Naive B cell (primary cell): ENCODE results near the gene LLCFC1. TPM values are rescaled to one million over a fixed set of nuclear protein-coding genes. Genes with fewer than 3 reads are reported as not detected.

Experiments used
- ATAC-seq, 2 donors: fragments of 150-1000 bp; cut with Tn5 transposase; 2 replicates each; pipeline ENCODE4 v1.10.0; 2021; ENCODE audit warnings: low read depth in 2 of 2, mild to moderate bottlenecking in 2 of 2, moderate library complexity in 2 of 2
- DNase-seq: peaks from one replicate; pipeline ENCODE4 v3.0.0; 2022
- H3K27ac Mint-ChIP-seq, 6 donors: one replicate each; pipeline ENCODE4 v1.8.0; 2020 to 2022; ENCODE audit warnings: mild to moderate bottlenecking in 6 of 6, mixed read lengths in 6 of 6, moderate library complexity in 5 of 6, inconsistent platforms in 2 of 6
- H3K27me3 Mint-ChIP-seq, 3 donors: one replicate each; pipeline ENCODE4 v1.8.0; 2021 to 2022; ENCODE audit warnings: mixed read lengths in 3 of 3, mild to moderate bottlenecking in 1 of 3
- H3K36me3 Mint-ChIP-seq, 2 donors: one replicate each; pipeline ENCODE4 v1.8.0; 2020 to 2022; ENCODE audit warnings: mixed read lengths in 2 of 2, inconsistent platforms in 1 of 2, mild to moderate bottlenecking in 1 of 2
- H3K4me1 Mint-ChIP-seq, 3 donors: one replicate each; pipeline ENCODE4 v1.8.0; 2020 to 2022; ENCODE audit warnings: mixed read lengths in 3 of 3, inconsistent platforms in 1 of 3, mild to moderate bottlenecking in 1 of 3, moderate library complexity in 1 of 3
- H3K4me3 Mint-ChIP-seq, 8 donors: one replicate each; pipeline ENCODE4 v1.8.0; 2020 to 2022; ENCODE audit warnings: mild to moderate bottlenecking in 8 of 8, mixed read lengths in 8 of 8, moderate library complexity in 8 of 8, inconsistent platforms in 2 of 8
- H3K9me3 Mint-ChIP-seq, 7 donors: one replicate each; pipeline ENCODE4 v1.8.0; 2020 to 2022; ENCODE audit warnings: mixed read lengths in 7 of 7, mild to moderate bottlenecking in 5 of 7, inconsistent platforms in 2 of 7, moderate library complexity in 1 of 7
- polyA plus RNA-seq, 6 donors: library from polyadenylated mRNA; unstranded; fragments of 300-500 nt; fragmentation: Illumina TruSeq; gene quantifications; one replicate each; pipeline ENCODE4 v1.2.3, GENCODE V29; 2021; ENCODE audit warnings: low read depth in 6 of 6

The LLCFC1 gene
- polyA plus RNA-seq, 6 donors from 2014 or later: not detected

GRCh38 chr7:142899661-142900060, 39.6 kb upstream of the LLCFC1 start:
- Mint-ChIP-seq H3K4me3 (no peak overlapping the region), H3K27me3 (peaks cover 30 to 37% (median 35%) of the 10 kb centered on the region in 3 donors), H3K27ac (peak overlapping the region in 1 of 6 donors; percentile 59), H3K4me1 (no peaks in the 10 kb centered on the region), H3K36me3 (peaks cover 0 to 3% of the 10 kb centered on the region in 2 donors), H3K9me3 (peaks cover 0 to 16% (median 4%) of the 10 kb centered on the region in 7 donors)
- ATAC-seq: no peak
- DNase-seq: no peak

- H3K4me3 Mint-ChIP-seq: no peak overlapping the region
- H3K9me3 Mint-ChIP-seq: peaks cover 0 to 24% (median 5%) of the 10 kb centered on the region in 7 donors
- H3K4me1 Mint-ChIP-seq: no peaks in the 10 kb centered on the region
- peaks cover 0 to 3% of the 10 kb centered on the region in 2 donors for H3K36me3 Mint-ChIP-seq
- H3K27ac Mint-ChIP-seq: no peak overlapping the region
- DNase-seq (no peak), ATAC-seq (no peak)
- H3K27me3 Mint-ChIP-seq: peaks cover 22 to 35% (median 35%) of the 10 kb centered on the region in 3 donors
Measured at GRCh38 chr7:142901426-142902259, 37.6 kb upstream of the LLCFC1 start.

DNA sequence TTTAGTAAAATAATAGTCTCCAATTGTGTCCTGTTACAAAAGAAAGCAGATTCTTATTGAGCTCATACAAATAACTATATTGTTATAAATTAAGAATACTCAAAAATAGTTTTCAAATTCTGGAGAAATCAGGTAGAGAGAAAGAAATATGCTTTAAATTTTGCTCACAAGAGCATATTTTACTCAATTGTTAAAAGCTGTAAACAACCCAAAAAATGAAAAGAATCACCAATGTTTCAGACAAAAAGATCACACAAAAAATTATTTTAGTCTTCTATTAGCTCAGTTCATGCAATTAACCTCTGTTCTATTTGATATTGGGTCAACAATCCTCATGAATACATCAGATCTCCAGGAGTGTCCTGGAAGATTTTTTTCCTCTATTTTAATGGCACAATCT, 35.2 kb upstream of the LLCFC1 start:
- Mint-ChIP-seq H3K4me1 (no peaks in the 10 kb centered on the region), H3K27ac (no peak overlapping the region), H3K4me3 (no peak overlapping the region), H3K9me3 (peaks cover 0 to 24% (median 5%) of the 10 kb centered on the region in 7 donors), H3K36me3 (peaks cover 0 to 3% of the 10 kb centered on the region in 2 donors), H3K27me3 (peaks cover 11 to 32% (median 29%) of the 10 kb centered on the region in 3 donors)
- DNase-seq: no peak
- ATAC-seq: no peak

DNA sequence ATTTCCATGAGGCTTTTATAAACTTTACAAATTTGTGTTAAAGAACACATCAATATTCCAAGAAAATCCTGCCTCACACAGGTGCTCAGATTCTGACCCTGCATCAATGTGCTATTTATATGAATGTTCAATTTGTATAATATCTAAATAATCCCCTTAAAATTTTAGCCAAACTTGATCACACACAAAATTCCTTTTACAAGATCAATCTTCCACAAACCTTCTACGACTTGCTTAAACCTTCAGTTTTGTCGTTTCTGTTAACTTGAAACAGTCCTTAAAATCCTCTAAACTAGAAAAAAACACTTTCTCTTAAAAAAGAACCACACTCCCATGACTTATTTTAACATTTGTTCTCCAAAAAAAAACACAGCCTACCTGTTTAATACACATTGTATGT, 33.5 kb upstream of the LLCFC1 start:
- H3K36me3 Mint-ChIP-seq: peaks cover 0 to 3% of the 10 kb centered on the region in 2 donors
- no peak overlapping the region for H3K4me3 Mint-ChIP-seq
- peak overlapping the region in 1 of 6 donors; percentile 58 for H3K27ac Mint-ChIP-seq
- ATAC-seq: no peak
- no peak for DNase-seq
- H3K4me1 Mint-ChIP-seq: no peaks in the 10 kb centered on the region
- peaks cover 0 to 24% (median 5%) of the 10 kb centered on the region in 7 donors for H3K9me3 Mint-ChIP-seq
- peaks cover 6 to 31% (median 26%) of the 10 kb centered on the region in 3 donors for H3K27me3 Mint-ChIP-seq

DNA sequence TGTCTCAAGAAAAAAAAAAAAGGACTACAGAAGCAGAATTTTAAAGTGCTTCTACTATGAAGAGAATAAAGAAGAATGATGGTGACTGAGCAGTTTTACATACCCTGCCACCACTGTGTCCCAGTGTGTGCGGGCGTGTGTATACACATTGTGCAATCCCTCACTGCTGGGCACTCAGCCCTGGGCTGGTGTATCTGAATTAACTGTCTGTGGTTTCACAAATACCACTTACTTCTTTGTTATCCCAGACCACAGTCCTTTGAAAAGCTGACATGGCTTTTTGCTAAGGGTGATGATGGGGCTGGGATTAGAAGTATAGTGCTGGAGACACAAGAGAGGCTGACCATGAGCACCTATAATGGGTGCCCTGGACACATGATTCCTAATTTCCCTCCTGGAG, 32.6 kb upstream of the LLCFC1 start:
- H3K4me1 Mint-ChIP-seq: no peaks in the 10 kb centered on the region

GRCh38 chr7:142908290-142908689, 31.0 kb upstream of the LLCFC1 start:
- Mint-ChIP-seq H3K27ac (no peak overlapping the region), H3K4me1 (no peaks in the 10 kb centered on the region), H3K27me3 (peaks cover 18 to 47% (median 43%) of the 10 kb centered on the region in 3 donors), H3K4me3 (no peak overlapping the region), H3K9me3 (peaks cover 0 to 18% (median 3%) of the 10 kb centered on the region in 7 donors), H3K36me3 (no peaks in the 10 kb centered on the region)
- DNase-seq (no peak), ATAC-seq (no peak)

More for the DNA sequence above, 32.6 kb upstream of the LLCFC1 start:
- Mint-ChIP-seq H3K36me3 (peaks cover 0 to 3% of the 10 kb centered on the region in 2 donors), H3K27me3 (peaks cover 12 to 38% (median 33%) of the 10 kb centered on the region in 3 donors), H3K9me3 (peaks cover 0 to 24% (median 5%) of the 10 kb centered on the region in 7 donors), H3K27ac (no peak overlapping the region), H3K4me3 (no peak overlapping the region)
- no peak for DNase-seq
- no peak for ATAC-seq

DNA sequence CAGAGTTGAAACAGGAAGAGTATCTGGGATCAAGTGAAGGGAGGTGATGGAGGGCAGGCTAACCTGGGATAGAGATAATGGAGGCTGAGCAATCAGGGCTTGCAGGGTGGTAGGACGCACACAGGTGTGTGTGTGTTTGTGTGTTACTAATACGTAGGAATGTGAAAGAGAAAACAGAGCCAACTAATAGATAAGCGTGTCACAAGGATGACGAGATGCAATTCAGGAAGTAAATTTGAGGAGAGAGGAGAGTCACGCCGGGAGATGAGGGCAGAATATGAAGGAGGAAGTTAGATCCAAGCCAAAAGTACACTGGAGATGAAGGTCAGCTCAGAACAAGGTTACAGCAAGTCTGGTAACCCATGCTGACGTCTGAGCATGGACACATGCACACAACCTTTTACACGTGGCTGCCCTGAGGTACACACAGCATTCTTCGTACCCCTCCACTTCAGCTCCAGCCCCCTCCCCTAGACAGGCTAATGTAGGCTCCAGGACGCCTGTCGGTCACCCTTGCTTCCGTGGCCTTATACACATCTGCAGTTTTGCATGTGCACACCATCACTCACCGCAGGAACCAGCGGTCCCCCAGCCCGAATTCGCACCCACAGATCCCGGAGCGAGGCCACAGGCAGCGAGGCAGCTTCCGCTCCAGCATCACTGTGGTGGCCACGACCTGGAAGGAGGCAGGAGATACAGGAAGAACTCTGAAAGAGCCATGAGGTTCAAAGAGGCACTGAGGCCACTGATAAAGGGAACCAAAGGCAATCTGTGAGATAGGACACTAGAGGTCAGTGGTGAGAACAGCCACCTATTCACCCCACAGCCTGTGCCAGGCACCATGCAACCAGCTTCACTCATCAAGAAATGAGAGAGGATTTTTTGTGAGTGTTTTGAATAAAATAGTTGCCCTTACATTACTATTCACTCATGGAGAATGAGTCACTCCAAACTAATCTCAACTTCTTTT, 30.1 kb upstream of the LLCFC1 start:
- H3K36me3 Mint-ChIP-seq: no peaks in the 10 kb centered on the region
- ATAC-seq: peak; percentile 53 to 79
- no peaks in the 10 kb centered on the region for H3K4me1 Mint-ChIP-seq
- H3K27me3 Mint-ChIP-seq: peaks cover 23 to 56% (median 51%) of the 10 kb centered on the region in 3 donors
- no peak for DNase-seq
- no peak overlapping the region for H3K27ac Mint-ChIP-seq
- H3K4me3 Mint-ChIP-seq: no peak overlapping the region
- peaks cover 0 to 13% (median 3%) of the 10 kb centered on the region in 7 donors for H3K9me3 Mint-ChIP-seq

- no peaks in the 10 kb centered on the region for H3K4me1 Mint-ChIP-seq
- DNase-seq: no peak
- no peak overlapping the region for H3K4me3 Mint-ChIP-seq
- H3K27me3 Mint-ChIP-seq: peaks cover 24 to 61% (median 58%) of the 10 kb centered on the region in 3 donors
- ATAC-seq: no peak
- H3K9me3 Mint-ChIP-seq: peaks cover 0 to 6% (median 3%) of the 10 kb centered on the region in 7 donors
- H3K27ac Mint-ChIP-seq: no peak overlapping the region
- no peaks in the 10 kb centered on the region for H3K36me3 Mint-ChIP-seq
Measured at GRCh38 chr7:142910031-142910433, 29.3 kb upstream of the LLCFC1 start.

- ATAC-seq (no peak), DNase-seq (no peak)
- Mint-ChIP-seq H3K36me3 (no peaks in the 10 kb centered on the region), H3K9me3 (peaks cover 0 to 6% (median 3%) of the 10 kb centered on the region in 7 donors), H3K27ac (peak overlapping the region in 1 of 6 donors; percentile 30), H3K4me1 (no peaks in the 10 kb centered on the region), H3K4me3 (no peak overlapping the region), H3K27me3 (peaks cover 24 to 61% (median 58%) of the 10 kb centered on the region in 3 donors)
Measured at GRCh38 chr7:142910481-142910880, 28.8 kb upstream of the LLCFC1 start.

DNA sequence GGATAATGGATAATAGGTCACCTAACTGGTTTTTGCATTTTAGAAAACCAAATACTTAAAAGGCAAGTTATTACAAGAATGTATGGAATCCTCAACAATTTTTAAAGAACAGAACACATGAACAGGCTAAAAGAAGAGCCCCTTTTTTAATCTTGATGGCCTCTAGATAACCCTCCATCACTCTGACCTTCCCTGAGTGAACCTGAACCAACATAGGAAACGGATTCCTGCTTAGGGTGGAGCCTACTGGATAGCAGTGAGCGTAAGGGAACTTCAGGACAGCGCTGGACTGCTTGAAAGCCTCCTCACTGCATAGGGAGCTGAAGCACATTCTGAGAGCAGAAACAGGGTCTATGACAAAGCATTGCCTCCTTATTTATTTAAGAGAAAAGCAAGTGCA, 26.2 kb upstream of the LLCFC1 start:
- DNase-seq: no peak
- no peak for ATAC-seq
- Mint-ChIP-seq H3K4me3 (no peak overlapping the region), H3K27me3 (peaks cover 18 to 55% (median 48%) of the 10 kb centered on the region in 3 donors), H3K9me3 (no peaks in the 10 kb centered on the region), H3K36me3 (no peaks in the 10 kb centered on the region), H3K4me1 (no peaks in the 10 kb centered on the region), H3K27ac (no peak overlapping the region)

- ATAC-seq: no peak
- Mint-ChIP-seq H3K4me3 (no peak overlapping the region), H3K27me3 (peaks cover 18 to 57% (median 51%) of the 10 kb centered on the region in 3 donors), H3K4me1 (no peaks in the 10 kb centered on the region), H3K27ac (peak overlapping the region in 2 of 6 donors; percentile 37 to 49), H3K9me3 (no peaks in the 10 kb centered on the region), H3K36me3 (no peaks in the 10 kb centered on the region)
- DNase-seq: no peak
Measured at GRCh38 chr7:142913566-142913965, 25.7 kb upstream of the LLCFC1 start.

- peak overlapping the region in 3 of 6 donors; percentile 28 to 49 (median 37) for H3K27ac Mint-ChIP-seq
- peaks cover 18 to 56% (median 45%) of the 10 kb centered on the region in 3 donors for H3K27me3 Mint-ChIP-seq
- ATAC-seq (no peak), DNase-seq (no peak)
- H3K9me3 Mint-ChIP-seq: no peaks in the 10 kb centered on the region
- H3K36me3 Mint-ChIP-seq: no peaks in the 10 kb centered on the region
- no peaks in the 10 kb centered on the region for H3K4me1 Mint-ChIP-seq
- H3K4me3 Mint-ChIP-seq: no peak overlapping the region
Measured at GRCh38 chr7:142914121-142914520, 25.2 kb upstream of the LLCFC1 start.

DNA sequence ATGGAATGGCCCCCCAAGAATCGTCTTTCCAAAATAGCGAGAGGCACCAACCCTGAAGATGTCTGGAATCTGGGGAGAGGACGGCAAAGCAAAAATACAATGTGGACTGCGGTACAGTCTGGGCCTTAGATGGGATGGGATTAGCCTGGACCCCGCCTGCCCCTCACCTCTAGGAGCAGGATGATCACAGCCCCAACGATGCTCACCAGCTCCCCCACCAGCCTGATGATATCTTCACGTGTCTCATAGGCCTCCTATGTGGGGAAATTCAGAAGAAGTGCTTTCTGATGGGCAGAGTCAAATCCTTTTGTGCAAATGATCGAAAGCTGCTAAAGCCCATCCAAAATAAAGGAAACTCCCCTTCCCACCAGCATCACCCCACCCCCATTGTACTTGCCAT, 24.0 kb upstream of the LLCFC1 start:
- no peak overlapping the region for H3K4me3 Mint-ChIP-seq
- no peak for ATAC-seq

More for the DNA sequence above, 24.0 kb upstream of the LLCFC1 start:
- Mint-ChIP-seq H3K4me1 (no peaks in the 10 kb centered on the region), H3K36me3 (no peaks in the 10 kb centered on the region), H3K27me3 (peaks cover 18 to 54% (median 36%) of the 10 kb centered on the region in 3 donors), H3K9me3 (no peaks in the 10 kb centered on the region), H3K27ac (no peak overlapping the region)
- DNase-seq: no peak
